Astrocyte of the spinal cord (primary cell): ENCODE measurements around the gene MYD88.

Experiments used
- DNase-seq: peaks from one replicate; pipeline ENCODE4 v3.0.0; 2011; ENCODE audit warnings: low read depth, low spot score
- H3K4me3 ChIP-seq: 2 replicates; pipeline ENCODE4 v1.5.1; 2011; ENCODE audit warnings: low read depth, mild to moderate bottlenecking, low read length, moderate library complexity
- CTCF ChIP-seq: IDR thresholded peaks from 2 replicates; pipeline ENCODE4 v1.5.1; 2012; ENCODE audit warnings: low read depth, mild to moderate bottlenecking, low read length, inconsistent platforms
- in situ Hi-C: cut with HindIII; loops from 2 replicates; pipeline ENCODE4 v1.10.0; 2017; ENCODE audit warnings: low sequenced_read_pairs

The MYD88 gene

GRCh38 chr3:38186781-38187180, 48.3 kb downstream of the MYD88 start:
- DNase-seq, result no peak
- H3K4me3 ChIP-seq, result no peak overlapping the region
- TF ChIP-seq CTCF, result no peak
- in situ Hi-C loops, result no loop called here

- H3K4me3 ChIP-seq, result no peak overlapping the region
- no peak for DNase-seq
- no peak for TF ChIP-seq CTCF
- in situ Hi-C loops, result no loop called here
These were observed 52.0 kb downstream of the MYD88 start for GRCh38 chr3:38190481-38190881.
